Astrocyte (in vitro differentiated cells and primary cell): Measurements from ENCODE around the gene USP25.

Experiments used
- CTCF ChIP-seq: IDR thresholded peaks from 2 replicates; pipeline ENCODE4 v1.5.1; 2011; ENCODE audit warnings: low read depth, mild to moderate bottlenecking, inconsistent platforms, low read length, moderate library complexity; ENCODE audit not compliant: insufficient read depth
- EZH2 ChIP-seq: IDR thresholded peaks from 2 replicates; pipeline ENCODE4 v1.6.1; 2012; ENCODE audit warnings: mild to moderate bottlenecking, low read length, inconsistent platforms; ENCODE audit not compliant: insufficient read depth

- no peak for TF ChIP-seq CTCF
- no peak for TF ChIP-seq EZH2
Measured at GRCh38 chr21:15875286-15875685, 145.5 kb downstream of the USP25 start.
